HPDE6-E6E7 (cell line): ENCODE results near the gene GRK5.
A peak's percentile ranks its signal among the peaks of the same experiment; 100 is the strongest.
"Not testable (repeated sequence)": the region's sequence is repeated elsewhere in the genome, so short reads cannot be mapped to it uniquely, and the experiment has no call there.

Experiments
- DNase-seq: peaks from one replicate; pipeline ENCODE4 v3.0.0; 2011; ENCODE audit warnings: missing footprints; ENCODE audit errors: extremely low spot score

Gene GRK5

GRCh38 chr10:119250641-119251314, 43.4 kb downstream of the GRK5 start:
- peak; percentile 49 for DNase-seq

- DNase-seq: no peak
Measured at GRCh38 chr10:119251315-119251708, 43.9 kb downstream of the GRK5 start.

- no peak for DNase-seq
Measured at GRCh38 chr10:119252051-119252465, 44.7 kb downstream of the GRK5 start.

GRCh38 chr10:119252470-119253151, 45.2 kb downstream of the GRK5 start:
- no peak for DNase-seq

- peak; percentile 70 for DNase-seq
Measured at GRCh38 chr10:119253433-119254174, 46.2 kb downstream of the GRK5 start.

GRCh38 chr10:119254335-119254734, 47.0 kb downstream of the GRK5 start:
- DNase-seq: no peak

- DNase-seq: no peak
Measured at GRCh38 chr10:119256030-119256429, 48.7 kb downstream of the GRK5 start.

GRCh38 chr10:119256897-119257296, 49.5 kb downstream of the GRK5 start:
- DNase-seq: no peak

GRCh38 chr10:119257899-119258419, 50.6 kb downstream of the GRK5 start:
- no peak for DNase-seq

GRCh38 chr10:119259345-119259744, 52.0 kb downstream of the GRK5 start:
- DNase-seq: no peak

GRCh38 chr10:119261016-119261415, 53.6 kb downstream of the GRK5 start:
- DNase-seq: not testable (repeated sequence)

- no peak for DNase-seq
Measured at GRCh38 chr10:119263951-119264617, 56.7 kb downstream of the GRK5 start.

- DNase-seq: no peak
Measured at GRCh38 chr10:119265691-119266090, 58.3 kb downstream of the GRK5 start.

- DNase-seq: no peak
Measured at GRCh38 chr10:119267384-119267783, 60.0 kb downstream of the GRK5 start.

GRCh38 chr10:119268428-119268827, 61.1 kb downstream of the GRK5 start:
- no peak for DNase-seq

- no peak for DNase-seq
Measured at GRCh38 chr10:119268871-119269506, 61.6 kb downstream of the GRK5 start.

- no peak for DNase-seq
Measured at GRCh38 chr10:119269737-119270136, 62.4 kb downstream of the GRK5 start.

GRCh38 chr10:119270762-119271366, 63.5 kb downstream of the GRK5 start:
- DNase-seq: peak; percentile 45

- DNase-seq: not testable (repeated sequence)
Measured at GRCh38 chr10:119272338-119272734, 65.0 kb downstream of the GRK5 start.

GRCh38 chr10:119272736-119273135, 65.4 kb downstream of the GRK5 start:
- no peak for DNase-seq

GRCh38 chr10:119273413-119273812, 66.0 kb downstream of the GRK5 start:
- DNase-seq: no peak
